GM12873 (cell line): ENCODE results near the gene CSNK2A2.

ENCODE experiments used
- CTCF ChIP-seq: IDR thresholded peaks from 2 replicates; pipeline ENCODE4 v1.5.1; 2012; ENCODE audit warnings: low read depth, mild to moderate bottlenecking, moderate library complexity, low read length, control low read depth; ENCODE audit not compliant: insufficient read depth; ENCODE audit errors: missing control alignments

The CSNK2A2 gene

GRCh38 chr16:58187092-58187491, 10.8 kb downstream of the CSNK2A2 start:
- no peak for TF ChIP-seq CTCF

- TF ChIP-seq CTCF, result no peak
Measured at GRCh38 chr16:58186176-58186944, 11.5 kb downstream of the CSNK2A2 start.

- TF ChIP-seq CTCF, result no peak
Measured at GRCh38 chr16:58177353-58177710, 20.6 kb downstream of the CSNK2A2 start.

- no peak for TF ChIP-seq CTCF
Measured at GRCh38 chr16:58176608-58177352, 21.1 kb downstream of the CSNK2A2 start.

GRCh38 chr16:58170223-58170622, 27.7 kb downstream of the CSNK2A2 start:
- no peak for TF ChIP-seq CTCF

GRCh38 chr16:58160855-58161254, 37.1 kb downstream of the CSNK2A2 start:
- TF ChIP-seq CTCF, result no peak

GRCh38 chr16:58158725-58159124, 39.2 kb downstream of the CSNK2A2 start:
- TF ChIP-seq CTCF, result no peak
